Activated CD8-positive, alpha-beta memory T cell treated with anti-CD3 and anti-CD28 coated beads, Interleukin-2, amount 50 U/mL, for 4 hours (primary cell): Measurements from ENCODE around the gene PRG2.
"Not testable (repeated sequence)": the region's sequence is repeated elsewhere in the genome, so short reads cannot be mapped to it uniquely, and the experiment has no call there.

Source experiments
- DNase-seq: peaks from one replicate; pipeline ENCODE4 v3.0.0-alpha.2; 2020

PRG2 gene

DNA sequence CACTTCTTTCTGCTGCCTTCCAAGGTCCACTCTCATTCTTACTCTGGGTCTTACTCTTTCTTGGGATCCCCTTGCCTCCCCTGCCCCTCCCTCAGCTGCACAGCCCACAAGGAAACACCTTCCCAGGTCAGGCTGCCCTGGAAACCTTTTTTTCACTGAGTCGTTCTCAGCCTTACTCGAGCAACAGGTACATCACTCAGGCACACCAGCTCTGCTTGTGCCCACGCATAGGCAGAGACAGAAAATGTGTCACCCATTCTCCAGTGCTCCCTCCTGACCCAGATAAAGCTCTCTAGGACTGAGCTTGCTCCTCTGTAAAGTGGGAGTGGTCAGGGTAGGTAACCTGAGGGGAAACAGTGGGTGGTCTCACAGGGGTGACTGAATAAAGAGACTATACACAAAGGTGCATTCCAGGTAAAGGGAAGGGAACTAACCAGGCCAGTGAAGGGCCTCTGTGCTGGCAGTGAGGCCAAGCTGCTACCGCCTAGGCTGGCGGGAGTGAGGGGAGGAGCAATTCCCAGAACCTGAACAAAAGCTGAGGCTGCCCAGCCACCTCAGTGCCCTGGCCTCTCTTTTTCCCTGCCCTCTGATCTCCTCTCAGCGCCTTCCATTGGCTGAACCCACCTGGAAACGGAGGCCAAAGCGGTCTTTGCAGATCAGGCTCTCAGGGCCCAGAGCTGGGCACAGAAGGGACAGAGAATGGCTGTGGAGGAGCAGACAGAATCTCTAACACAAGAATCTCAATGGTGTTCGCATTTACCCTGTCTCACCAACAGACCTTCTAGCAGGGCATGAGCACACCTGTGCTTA is 25.4 kb downstream of the PRG2 start:
- no peak for DNase-seq

- no peak for DNase-seq
These were observed 27.0 kb downstream of the PRG2 start for GRCh38 chr11:57363131-57364080.

DNA sequence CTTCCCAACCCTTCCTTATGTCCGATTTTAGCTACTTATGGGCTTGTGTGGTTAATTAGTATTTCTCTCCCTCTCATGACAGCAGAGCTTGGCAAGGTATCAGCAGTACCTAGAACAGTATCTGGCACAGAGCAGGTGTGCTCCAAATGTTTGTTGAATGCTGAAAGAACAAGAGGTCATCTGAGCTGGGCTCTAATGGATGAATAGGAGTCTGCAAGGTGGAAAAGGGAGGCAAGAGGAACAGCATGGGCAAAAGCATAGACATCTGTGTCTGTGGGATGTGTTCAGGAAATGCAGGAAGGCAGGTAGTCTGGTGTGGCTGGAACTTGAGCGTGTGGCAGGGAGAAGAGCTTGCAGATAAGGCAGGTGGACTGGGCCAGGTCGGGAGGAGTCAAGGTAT is 28.5 kb downstream of the PRG2 start:
- DNase-seq = no peak

DNA sequence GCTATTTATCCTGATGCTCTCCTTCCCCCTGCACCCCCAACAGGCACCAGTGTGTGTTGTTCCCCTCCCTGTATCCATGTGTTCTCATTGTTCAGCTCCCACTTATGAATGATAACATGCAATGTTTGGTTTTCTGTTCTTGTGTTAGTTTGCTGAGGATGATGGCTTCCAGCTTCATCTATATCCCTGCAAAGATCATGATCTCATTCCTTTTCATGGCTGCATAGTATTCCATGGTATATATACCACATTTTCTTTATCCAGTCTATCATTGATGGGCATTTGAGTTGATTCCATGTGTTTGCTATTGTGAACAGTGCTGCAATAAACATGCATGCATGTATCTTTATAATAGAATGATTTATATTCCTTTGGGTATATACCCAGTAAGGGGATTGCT is 29.0 kb downstream of the PRG2 start:
- not testable (repeated sequence) for DNase-seq

DNA sequence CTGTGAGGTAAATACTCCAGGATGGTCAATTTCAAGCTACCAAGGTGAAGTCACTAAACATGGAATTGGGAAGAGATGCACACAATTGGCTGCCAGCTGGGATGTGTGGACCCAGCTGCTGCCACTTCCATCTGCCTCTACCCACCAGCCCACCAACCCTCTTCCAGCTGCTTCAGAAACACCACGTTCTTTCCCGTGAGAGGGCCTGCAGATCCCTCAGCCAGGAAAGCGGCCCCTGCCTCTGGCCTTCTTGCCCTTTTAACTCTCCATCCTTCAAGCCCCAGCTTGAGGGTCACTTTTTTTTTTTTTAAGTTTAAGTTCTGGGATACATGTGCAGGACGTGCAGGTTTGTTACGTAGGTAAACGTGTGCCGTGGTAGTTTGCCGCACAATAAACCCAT is 29.5 kb downstream of the PRG2 start:
- DNase-seq = no peak

DNA sequence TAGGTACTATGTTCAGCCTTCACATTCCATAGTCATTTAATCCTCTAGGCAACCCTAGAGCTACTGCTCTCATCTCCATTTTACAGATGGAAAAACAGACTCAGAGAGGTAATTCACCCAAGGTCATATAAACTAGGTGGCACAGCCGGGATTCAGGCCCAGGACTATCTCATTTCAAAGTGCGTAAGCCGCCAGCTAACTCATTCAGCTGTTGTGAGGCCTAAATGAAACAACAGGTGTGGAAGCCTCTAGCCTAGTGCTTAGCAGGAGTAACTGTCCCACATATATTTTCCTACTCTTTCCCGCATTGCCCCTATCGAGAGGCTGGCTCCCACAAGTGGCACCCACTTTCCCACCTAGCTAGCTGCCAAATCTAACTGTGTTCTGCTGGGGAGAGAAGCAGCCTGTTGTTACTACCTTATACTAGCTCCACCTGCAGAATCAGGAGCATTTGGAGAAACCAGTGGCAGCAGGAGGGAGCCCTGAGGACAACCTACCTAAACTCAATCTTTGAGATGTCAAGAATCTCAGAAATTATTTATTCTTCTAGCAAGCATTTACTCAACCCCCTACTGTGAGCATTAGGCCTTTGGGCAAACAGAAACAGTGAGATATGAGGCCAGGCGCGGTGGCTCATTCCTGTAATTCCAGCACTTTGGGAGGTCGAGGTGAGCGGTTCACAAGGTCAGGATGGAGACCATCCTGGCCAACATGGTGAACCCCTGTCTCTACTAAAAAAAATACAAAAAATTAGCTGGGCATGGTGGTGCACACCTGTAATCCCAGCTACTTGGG is 30.4 kb downstream of the PRG2 start:
- no peak for DNase-seq

GRCh38 chr11:57359396-57359795 is 31.1 kb downstream of the PRG2 start:
- DNase-seq = no peak

DNA sequence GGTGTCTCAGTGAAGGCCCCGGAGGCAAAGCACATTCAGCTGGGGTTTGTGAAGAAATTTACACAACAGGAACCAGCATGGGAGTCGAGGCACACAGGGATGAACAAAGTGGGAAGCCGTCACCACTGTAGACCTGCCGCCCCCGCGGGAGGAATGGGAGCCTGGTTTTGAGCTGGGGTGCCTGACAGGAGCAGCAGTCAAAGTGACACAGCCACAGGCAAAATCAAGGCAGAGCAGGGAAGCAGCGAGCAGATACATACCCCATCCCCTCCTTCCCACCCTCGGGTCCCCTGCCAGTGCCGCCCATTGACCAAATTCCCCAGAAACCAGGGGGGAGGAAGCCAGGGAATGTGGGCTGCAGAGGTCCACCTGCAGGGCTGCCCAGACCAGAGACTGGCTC is 31.5 kb downstream of the PRG2 start:
- no peak for DNase-seq

DNA sequence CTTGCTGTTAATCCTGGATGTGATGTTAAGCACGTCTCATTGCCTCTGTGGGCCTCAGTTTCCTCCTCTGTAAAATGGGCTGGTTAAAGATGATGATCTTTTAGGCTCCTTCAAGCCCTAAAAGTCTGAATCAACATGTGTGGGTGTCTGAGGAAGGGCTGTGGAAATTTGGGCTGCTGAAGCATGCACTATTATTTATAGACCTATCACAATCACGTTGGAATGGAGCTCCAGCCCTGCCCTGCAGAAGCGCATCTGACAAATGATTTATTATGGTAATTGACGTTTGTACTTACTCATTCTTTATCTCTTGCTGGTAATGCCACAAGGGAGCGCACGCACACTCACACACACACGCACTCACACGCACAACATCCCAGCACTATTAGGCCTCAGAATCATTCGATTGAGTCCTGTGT is 31.9 kb downstream of the PRG2 start:
- no peak for DNase-seq

- DNase-seq = no peak
These were observed 32.6 kb downstream of the PRG2 start for GRCh38 chr11:57357856-57358255.

- no peak for DNase-seq
These were observed 33.1 kb downstream of the PRG2 start for GRCh38 chr11:57357310-57357709.

- no peak for DNase-seq
These were observed 34.2 kb downstream of the PRG2 start for GRCh38 chr11:57356268-57356667.

DNA sequence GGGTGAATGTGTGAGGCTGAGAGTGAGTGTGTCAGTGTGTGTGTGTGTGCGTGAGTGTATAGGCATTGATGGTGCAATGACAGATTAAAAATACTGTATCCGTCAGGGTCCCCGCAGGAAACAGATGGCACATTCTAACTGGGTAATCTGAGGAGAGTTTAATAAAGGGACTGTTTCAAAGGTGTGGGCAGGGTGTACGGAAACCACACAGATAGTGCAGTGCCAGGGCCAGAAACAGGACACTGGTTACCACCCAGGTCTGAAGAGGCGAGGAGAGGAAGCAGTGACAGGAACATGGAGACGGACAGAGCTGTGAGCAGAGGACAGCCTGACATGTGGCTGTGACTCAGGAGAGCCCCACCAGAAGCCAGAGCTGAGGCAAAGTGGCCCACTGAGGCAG is 35.8 kb downstream of the PRG2 start:
- DNase-seq = no peak

DNA sequence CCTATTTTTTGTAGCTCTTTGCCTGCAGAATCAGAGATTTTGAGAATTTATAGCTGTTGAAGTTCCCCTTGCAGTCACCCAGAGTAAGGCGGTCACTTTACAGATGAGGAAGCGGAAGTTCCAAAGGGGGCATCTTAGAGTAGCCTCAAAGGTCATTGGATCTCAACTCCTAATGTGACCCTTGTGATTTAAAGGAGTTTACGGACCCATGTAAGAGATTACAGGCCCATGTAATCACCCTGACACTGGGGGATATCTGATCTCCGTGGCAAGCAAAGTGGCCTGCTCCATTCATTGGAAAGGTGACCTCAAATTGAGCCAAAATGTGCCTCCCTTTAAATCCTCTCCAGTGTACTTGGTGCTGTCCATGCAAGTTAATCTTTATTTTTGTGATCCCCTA is 36.6 kb downstream of the PRG2 start:
- DNase-seq = no peak

GRCh38 chr11:57353446-57353845 is 37.0 kb downstream of the PRG2 start:
- DNase-seq = no peak

- DNase-seq = no peak
These were observed 37.4 kb downstream of the PRG2 start for GRCh38 chr11:57353036-57353435.

DNA sequence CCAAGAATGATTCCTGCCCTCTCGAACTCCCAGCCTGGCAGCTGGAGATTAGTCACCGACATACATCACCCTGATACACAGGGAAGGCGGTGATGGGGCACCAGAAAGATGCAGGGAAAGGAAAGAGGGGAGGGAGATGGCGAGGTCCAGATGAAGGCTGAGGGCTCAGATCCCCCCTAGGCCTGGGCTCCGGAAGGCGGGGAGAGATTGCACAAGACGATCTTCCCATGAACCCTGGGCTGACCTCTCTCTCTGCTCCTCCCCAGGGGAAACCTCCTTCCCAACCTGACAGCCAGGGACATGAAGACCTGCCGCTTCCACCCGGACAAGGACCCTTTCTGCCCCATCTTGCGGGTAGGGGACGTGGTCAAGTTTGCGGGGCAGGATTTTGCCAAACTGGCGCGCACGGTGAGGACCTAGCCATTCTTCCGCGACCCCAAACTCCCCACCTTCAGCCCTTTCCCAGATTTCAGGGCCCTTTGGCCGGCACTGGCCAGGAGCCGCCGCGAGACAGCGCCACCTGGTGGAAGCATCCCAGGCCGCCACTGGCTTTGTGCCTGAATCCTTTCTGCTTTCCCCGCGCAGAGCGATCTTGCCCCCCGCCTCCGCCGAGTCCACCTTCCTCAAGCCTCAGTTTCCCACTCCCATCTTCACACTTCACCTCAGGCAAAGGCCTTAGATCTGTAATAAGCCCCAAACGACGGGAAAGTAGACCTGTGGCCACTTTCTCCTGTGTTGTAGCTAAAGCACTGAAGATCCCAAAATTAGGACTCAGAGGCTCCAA is 40.8 kb downstream of the PRG2 start:
- DNase-seq = peak; percentile 68

- DNase-seq = no peak
These were observed 41.7 kb downstream of the PRG2 start for GRCh38 chr11:57348636-57349313.

GRCh38 chr11:57348052-57348451 is 42.4 kb downstream of the PRG2 start:
- no peak for DNase-seq

GRCh38 chr11:57347336-57347735 is 43.1 kb downstream of the PRG2 start:
- no peak for DNase-seq

DNA sequence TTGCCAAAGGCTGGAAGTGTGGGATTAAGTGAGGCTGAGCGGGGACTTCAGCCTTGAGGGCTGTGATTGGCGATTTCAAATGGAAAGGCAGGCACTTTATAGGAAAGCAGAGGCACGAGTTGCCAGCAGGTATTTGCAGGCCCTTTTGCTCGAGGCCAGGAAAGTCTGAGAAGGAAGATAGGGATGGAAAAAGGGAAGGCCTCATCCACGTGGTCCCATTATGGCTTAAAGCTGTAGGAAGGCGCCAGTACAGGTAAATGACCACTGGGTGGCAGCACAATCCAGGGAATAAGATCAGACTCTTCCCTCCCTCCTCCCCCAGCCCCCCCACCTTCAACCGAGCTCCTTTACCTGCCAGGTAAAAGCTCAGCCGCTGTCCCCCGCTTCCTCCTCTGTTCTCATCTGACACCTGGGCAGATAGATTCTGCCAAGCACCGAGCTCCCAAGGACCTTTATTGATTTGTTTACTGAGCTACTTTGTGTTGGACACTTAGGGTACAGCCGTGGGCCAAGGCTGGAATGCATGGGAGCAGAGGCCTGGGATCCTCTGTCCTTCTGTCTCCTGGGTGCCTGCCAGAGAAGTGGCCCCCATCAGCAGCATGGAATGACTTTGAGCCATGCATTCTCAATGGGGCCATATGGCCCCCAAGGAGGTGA is 44.8 kb downstream of the PRG2 start:
- DNase-seq = peak; percentile 76
